Esophagus muscularis mucosa (tissue), 4 donors: ENCODE measurements around the gene NAALADL1.
"Not testable (repeated sequence)": the region's sequence is repeated elsewhere in the genome, so short reads cannot be mapped to it uniquely, and the experiment has no call there.

Experiments
- CTCF ChIP-seq, 3 experiments: fragments of 200-600 bp in 2 of 3; fragments of 450-650 bp in 1 of 3; sonication (generic) in 2 of 3; IDR thresholded peaks; one replicate each; pipeline ENCODE4 v1.5.1; 2017 to 2019; ENCODE audit warnings: antibody characterized with exemption in 3 of 3, mild to moderate bottlenecking in 2 of 3, moderate library complexity in 1 of 3
- EP300 ChIP-seq: sonication (generic); formaldehyde crosslinking; IDR thresholded peaks from one replicate; pipeline ENCODE4 v1.6.1; 2017; ENCODE audit warnings: antibody characterized with exemption
- POLR2A ChIP-seq: fragments of 450-650 bp; IDR thresholded peaks from one replicate; pipeline ENCODE4 v1.6.1; 2017; ENCODE audit warnings: antibody characterized with exemption, moderate library complexity, mild to moderate bottlenecking, low read depth

- TF ChIP-seq EP300; POLR2A; CTCF (IDR thresholded peaks at IDR 0.05): not testable (repeated sequence)
These were observed 54.4 kb downstream of the NAALADL1 start for GRCh38 chr11:65003968-65004367.
